ENCODE measurements around the gene POLR1E. TPM values are rescaled to one million over a fixed set of nuclear protein-coding genes. Genes with fewer than 3 reads are reported as not detected.
A peak's percentile ranks its signal among the peaks of the same experiment; 100 is the strongest.
"Not testable (repeated sequence)": the region's sequence is repeated elsewhere in the genome, so short reads cannot be mapped to it uniquely, and the experiment has no call there.

POLR1E gene
- total and polyA plus RNA-seq, 9 of the 15 experiments (the other 6 are each of a cell fraction or from before 2014, with no cell fraction given): 18.9 to 102 (median 74.4) TPM

GRCh38 chr9:37467530-37467929 is 18.2 kb upstream of the POLR1E start:
- peaks cover 26% of the 10 kb centered on the region for H3K79me2 ChIP-seq (ENCODE audit: control insufficient read depth, insufficient read depth, low read length)
- peak overlapping the region; percentile 91 for H3K4me2 ChIP-seq (ENCODE audit: insufficient read depth, low read length)
- WGBS (ENCODE audit: insufficient coverage, low coverage, missing lambda C conversion rate): 21% methylated on average over 17 of the region's 17 CpGs
- intact Hi-C loops (cut with micrococcal nuclease); POLR2A ChIA-PET; H3K27me3 ChIP-seq (ENCODE audit: control insufficient read depth in 2 of 2, insufficient read depth in 2 of 2, low read length in 2 of 2); ATAC-seq; in situ Hi-C loops (cut with MboI); FAIRE-seq; CTCF ChIA-PET (ENCODE audit: low intra/inter-chr PET ratio); H3K9me1 ChIP-seq (ENCODE audit: control insufficient read depth, insufficient read depth, low read length); H3K36me3 ChIP-seq (ENCODE audit: control insufficient read depth, insufficient read depth, low read length); H4K20me1 ChIP-seq (replicated peaks; ENCODE audit: control insufficient read depth, insufficient read depth, low read length); H3K9me3 ChIP-seq (replicated peaks; ENCODE audit: control insufficient read depth, insufficient read depth, low read depth, low read length); BruUV-seq (replicated peaks); TF ChIP-seq JUND (tag; IDR thresholded peaks at IDR 0.05; ENCODE audit: borderline replicate concordance, low read depth, low read length): not testable (repeated sequence)
- peak overlapping the region; percentile 65 for H3K4me3 ChIP-seq
- H2AFZ ChIP-seq (ENCODE audit: low read depth, low read length): peak overlapping the region; percentile 99
- peak overlapping the region; percentile 90; the same call in 1 of the 3 replicates for H3K27ac ChIP-seq (ENCODE audit: extremely low read depth, low read depth, low read length)
- H3K4me1 ChIP-seq (replicated peaks in 1 of 2; ENCODE audit: control insufficient read depth in 2 of 2, insufficient read depth in 2 of 2, low read length in 2 of 2): peaks cover 18 to 24% of the 10 kb centered on the region in 2 experiments
- peak in 1 of 4 experiments; percentile 63 for DNase-seq (ENCODE audit: extremely low read depth in 1 of 4, low spot score in 3 of 4)
- H3K9ac ChIP-seq (ENCODE audit: insufficient read depth in 1 of 2, low read depth in 2 of 2, low read length in 2 of 2): peak overlapping the region; percentile 78 to 82
- peak; percentile 95 for TF ChIP-seq CEBPB (tag; IDR thresholded peaks at IDR 0.05)
- TF ChIP-seq BRD9 (IDR thresholded peaks at IDR 0.05; ENCODE audit: low read depth, partially characterized antibody): peak; percentile 30
- 0 out of 2 replicates have a peak, but pooled peaks have one; percentile 29 for TF ChIP-seq USF1 (CRISPR knock-in tag; IDR thresholded peaks at IDR 0.05)
- peak in 1 of 3 experiments; percentile 18 for TF ChIP-seq YY1 (IDR thresholded peaks at IDR 0.05; ENCODE audit: borderline replicate concordance in 1 of 3, control insufficient read depth in 1 of 3, extremely low read depth in 1 of 3, insufficient read depth in 3 of 3, insufficient read length in 1 of 3, insufficient replicate concordance in 2 of 3, low read depth in 1 of 3, low read length in 2 of 3)
- peak; percentile 15; the same call in 1 of the 2 replicates for TF ChIP-seq DPF2 (IDR thresholded peaks at IDR 0.05)
- peak; percentile 30; the same call in 1 of the 2 replicates for TF ChIP-seq IRF9 (tag; IDR thresholded peaks at IDR 0.05)
- 0 out of 2 replicates have a peak, but pooled peaks have one; percentile 8 for TF ChIP-seq FOSL1 (tag; conservative IDR thresholded peaks at IDR 0.05)
- peak; percentile 54; the same call in 1 of the 2 replicates for TF ChIP-seq L3MBTL2 (IDR thresholded peaks at IDR 0.05)
- peak; percentile 83 for TF ChIP-seq BCOR (IDR thresholded peaks at IDR 0.05)
- TF ChIP-seq JUND (IDR thresholded peaks at IDR 0.05; ENCODE audit: borderline replicate concordance, low read depth, low read length): peak; percentile 11; the same call in 1 of the 2 replicates
- peak; percentile 32; the same call in 1 of the 2 replicates for TF ChIP-seq SMARCC2 (IDR thresholded peaks at IDR 0.05; ENCODE audit: low read depth)
- TF ChIP-seq CXXC5 (CRISPR knock-in tag; IDR thresholded peaks at IDR 0.05): peak; percentile 51
- peak; percentile 66 for TF ChIP-seq TBP (optimal IDR thresholded peaks at IDR 0.05; ENCODE audit: low read depth, low read length)
- TF ChIP-seq POLR3A (IDR thresholded peaks at IDR 0.05; ENCODE audit: borderline replicate concordance, extremely low read depth, insufficient read depth, insufficient read length): peak; percentile 46

All from K562 (cell line).